Measurements from ENCODE around the gene GSTT4.

GSTT4 gene

GRCh38 chr22:24026056-24026455 lies 20.8 kb upstream of the GSTT4 start:
- TF ChIP-seq YY1 (IDR thresholded peaks at IDR 0.05; ENCODE audit: insufficient read depth, insufficient read length) (no peak), ZNF274 (IDR thresholded peaks at IDR 0.05; ENCODE audit: low read depth, low read length) (no peak), SUZ12 (IDR thresholded peaks at IDR 0.05; ENCODE audit: extremely low read depth, insufficient read depth, insufficient read length) (no peak)
- no peaks in the 10 kb centered on the region for H3K4me1 ChIP-seq (ENCODE audit: insufficient read depth, insufficient read length)
- H3K27me3 ChIP-seq (ENCODE audit: insufficient read depth, insufficient read length) = no peaks in the 10 kb centered on the region
- no peak overlapping the region for H3K4me3 ChIP-seq (ENCODE audit: insufficient read length, low read depth)
- DNase-seq (ENCODE audit: low read depth, low spot score) = no peak
- H3K9me3 ChIP-seq (ENCODE audit: insufficient read depth, low read length) = no peaks in the 10 kb centered on the region
- peaks cover 3% of the 10 kb centered on the region for H3K36me3 ChIP-seq (ENCODE audit: insufficient read depth, insufficient read length, low read length)
- no peak overlapping the region for H3K9ac ChIP-seq (ENCODE audit: insufficient read length, low read depth)

GRCh38 chr22:24025475-24025874 lies 20.2 kb upstream of the GSTT4 start:
- Histone ChIP-seq H3K9me3 (ENCODE audit: insufficient read depth, low read length) (no peaks in the 10 kb centered on the region), H3K9ac (ENCODE audit: insufficient read length, low read depth) (no peak overlapping the region), H3K36me3 (ENCODE audit: insufficient read depth, insufficient read length, low read length) (no peaks in the 10 kb centered on the region), H3K27me3 (ENCODE audit: insufficient read depth, insufficient read length) (no peaks in the 10 kb centered on the region), H3K4me3 (ENCODE audit: insufficient read length, low read depth) (no peak overlapping the region), H3K4me1 (ENCODE audit: insufficient read depth, insufficient read length) (no peaks in the 10 kb centered on the region)
- TF ChIP-seq YY1 (IDR thresholded peaks at IDR 0.05; ENCODE audit: insufficient read depth, insufficient read length) = no peak
- TF ChIP-seq SUZ12 (IDR thresholded peaks at IDR 0.05; ENCODE audit: extremely low read depth, insufficient read depth, insufficient read length) = no peak
- TF ChIP-seq ZNF274 (IDR thresholded peaks at IDR 0.05; ENCODE audit: low read depth, low read length) = no peak
- DNase-seq (ENCODE audit: low read depth, low spot score) = no peak

GRCh38 chr22:24024354-24024753 lies 19.1 kb upstream of the GSTT4 start:
- no peak overlapping the region for H3K4me3 ChIP-seq (ENCODE audit: insufficient read length, low read depth)
- H3K36me3 ChIP-seq (ENCODE audit: insufficient read depth, insufficient read length, low read length) = no peaks in the 10 kb centered on the region
- H3K27me3 ChIP-seq (ENCODE audit: insufficient read depth, insufficient read length) = no peaks in the 10 kb centered on the region
- DNase-seq (ENCODE audit: low read depth, low spot score) = no peak
- no peak for TF ChIP-seq YY1 (IDR thresholded peaks at IDR 0.05; ENCODE audit: insufficient read depth, insufficient read length)
- TF ChIP-seq SUZ12 (IDR thresholded peaks at IDR 0.05; ENCODE audit: extremely low read depth, insufficient read depth, insufficient read length) = no peak
- TF ChIP-seq ZNF274 (IDR thresholded peaks at IDR 0.05; ENCODE audit: low read depth, low read length) = no peak
- no peaks in the 10 kb centered on the region for H3K4me1 ChIP-seq (ENCODE audit: insufficient read depth, insufficient read length)
- H3K9ac ChIP-seq (ENCODE audit: insufficient read length, low read depth) = no peak overlapping the region
- no peaks in the 10 kb centered on the region for H3K9me3 ChIP-seq (ENCODE audit: insufficient read depth, low read length)

- Histone ChIP-seq H3K27me3 (ENCODE audit: insufficient read depth, insufficient read length) (no peaks in the 10 kb centered on the region), H3K4me1 (ENCODE audit: insufficient read depth, insufficient read length) (no peaks in the 10 kb centered on the region), H3K36me3 (ENCODE audit: insufficient read depth, insufficient read length, low read length) (no peaks in the 10 kb centered on the region), H3K9me3 (ENCODE audit: insufficient read depth, low read length) (no peaks in the 10 kb centered on the region), H3K9ac (ENCODE audit: insufficient read length, low read depth) (no peak overlapping the region), H3K4me3 (ENCODE audit: insufficient read length, low read depth) (no peak overlapping the region)
- no peak for DNase-seq (ENCODE audit: low read depth, low spot score)
- TF ChIP-seq ZNF274 (IDR thresholded peaks at IDR 0.05; ENCODE audit: low read depth, low read length) (no peak), YY1 (IDR thresholded peaks at IDR 0.05; ENCODE audit: insufficient read depth, insufficient read length) (no peak), SUZ12 (IDR thresholded peaks at IDR 0.05; ENCODE audit: extremely low read depth, insufficient read depth, insufficient read length) (no peak)
Observed at GRCh38 chr22:24023204-24023789, 18.0 kb upstream of the GSTT4 start.

- Histone ChIP-seq H3K9me3 (ENCODE audit: insufficient read depth, low read length) (no peaks in the 10 kb centered on the region), H3K27me3 (ENCODE audit: insufficient read depth, insufficient read length) (no peaks in the 10 kb centered on the region), H3K9ac (ENCODE audit: insufficient read length, low read depth) (no peak overlapping the region), H3K36me3 (ENCODE audit: insufficient read depth, insufficient read length, low read length) (no peaks in the 10 kb centered on the region), H3K4me1 (ENCODE audit: insufficient read depth, insufficient read length) (no peaks in the 10 kb centered on the region), H3K4me3 (ENCODE audit: insufficient read length, low read depth) (no peak overlapping the region)
- DNase-seq (ENCODE audit: low read depth, low spot score) = no peak
- TF ChIP-seq YY1 (IDR thresholded peaks at IDR 0.05; ENCODE audit: insufficient read depth, insufficient read length) (no peak), SUZ12 (IDR thresholded peaks at IDR 0.05; ENCODE audit: extremely low read depth, insufficient read depth, insufficient read length) (no peak), ZNF274 (IDR thresholded peaks at IDR 0.05; ENCODE audit: low read depth, low read length) (no peak)
Observed at GRCh38 chr22:24021304-24021703, 16.1 kb upstream of the GSTT4 start.

- H3K36me3 ChIP-seq (ENCODE audit: insufficient read depth, insufficient read length, low read length) = no peaks in the 10 kb centered on the region
- TF ChIP-seq YY1 (IDR thresholded peaks at IDR 0.05; ENCODE audit: insufficient read depth, insufficient read length) (no peak), ZNF274 (IDR thresholded peaks at IDR 0.05; ENCODE audit: low read depth, low read length) (no peak), SUZ12 (IDR thresholded peaks at IDR 0.05; ENCODE audit: extremely low read depth, insufficient read depth, insufficient read length) (no peak)
- no peak for DNase-seq (ENCODE audit: low read depth, low spot score)
- no peak overlapping the region for H3K9ac ChIP-seq (ENCODE audit: insufficient read length, low read depth)
- no peaks in the 10 kb centered on the region for H3K9me3 ChIP-seq (ENCODE audit: insufficient read depth, low read length)
- H3K27me3 ChIP-seq (ENCODE audit: insufficient read depth, insufficient read length) = no peaks in the 10 kb centered on the region
- H3K4me3 ChIP-seq (ENCODE audit: insufficient read length, low read depth) = no peak overlapping the region
- no peaks in the 10 kb centered on the region for H3K4me1 ChIP-seq (ENCODE audit: insufficient read depth, insufficient read length)
Observed at GRCh38 chr22:24016156-24016555, 10.9 kb upstream of the GSTT4 start.

GRCh38 chr22:24011735-24012068 lies 6.4 kb upstream of the GSTT4 start:
- DNase-seq (ENCODE audit: low read depth, low spot score) = no peak

More at GRCh38 chr22:24011735-24012068, 6.4 kb upstream of the GSTT4 start:
- Histone ChIP-seq H3K36me3 (ENCODE audit: insufficient read depth, insufficient read length, low read length) (no peaks in the 10 kb centered on the region), H3K9ac (ENCODE audit: insufficient read length, low read depth) (peak overlapping the region; percentile 88), H3K4me3 (ENCODE audit: insufficient read length, low read depth) (peak overlapping the region; percentile 69), H3K27me3 (ENCODE audit: insufficient read depth, insufficient read length) (peaks cover 3% of the 10 kb centered on the region), H3K9me3 (ENCODE audit: insufficient read depth, low read length) (peaks cover 6% of the 10 kb centered on the region; the same call in 1 of the 2 replicates), H3K4me1 (ENCODE audit: insufficient read depth, insufficient read length) (no peaks in the 10 kb centered on the region)
- no peak for TF ChIP-seq ZNF274 (IDR thresholded peaks at IDR 0.05; ENCODE audit: low read depth, low read length)
- TF ChIP-seq SUZ12 (IDR thresholded peaks at IDR 0.05; ENCODE audit: extremely low read depth, insufficient read depth, insufficient read length) = no peak
- no peak for TF ChIP-seq YY1 (IDR thresholded peaks at IDR 0.05; ENCODE audit: insufficient read depth, insufficient read length)

All from NT2/D1 (cell line).